GM21529 (cell line): ENCODE data around the gene TMEM184A.

Source experiments
- ATAC-seq: cut with Tn5 transposase; IDR thresholded peaks from one replicate; pipeline ENCODE4 v1.9.1; 2021; ENCODE audit not compliant: unreplicated experiment

Gene TMEM184A

GRCh38 chr7:1505731-1506550 lies 50.1 kb downstream of the TMEM184A start:
- no peak for ATAC-seq

GRCh38 chr7:1503816-1504775 lies 51.9 kb downstream of the TMEM184A start, which contains the start of gene INTS1:
TSS of gene INTS1 (minus strand) at chr7:1504389. CDS start at chr7:1503960, 429 bp downstream.
- ATAC-seq, result peak; percentile 78

- ATAC-seq, result no peak
These were observed 52.6 kb downstream of the TMEM184A start for GRCh38 chr7:1503390-1503789.

GRCh38 chr7:1502845-1503244 lies 53.2 kb downstream of the TMEM184A start:
- no peak for ATAC-seq

GRCh38 chr7:1501487-1502270 lies 54.3 kb downstream of the TMEM184A start:
- no peak for ATAC-seq

GRCh38 chr7:1500064-1500807 lies 55.8 kb downstream of the TMEM184A start:
- ATAC-seq, result no peak

GRCh38 chr7:1499367-1500029 lies 56.5 kb downstream of the TMEM184A start:
- no peak for ATAC-seq

- ATAC-seq, result no peak
These were observed 57.4 kb downstream of the TMEM184A start for GRCh38 chr7:1498370-1499305.

- no peak for ATAC-seq
These were observed 58.6 kb downstream of the TMEM184A start for GRCh38 chr7:1497293-1497927.

GRCh38 chr7:1496531-1497292 lies 59.3 kb downstream of the TMEM184A start:
- ATAC-seq, result no peak

GRCh38 chr7:1495564-1496242 lies 60.3 kb downstream of the TMEM184A start:
- no peak for ATAC-seq

- no peak for ATAC-seq
These were observed 61.0 kb downstream of the TMEM184A start for GRCh38 chr7:1494866-1495563.

- ATAC-seq, result no peak
These were observed 61.6 kb downstream of the TMEM184A start for GRCh38 chr7:1494447-1494846.

- ATAC-seq, result no peak
These were observed 62.4 kb downstream of the TMEM184A start for GRCh38 chr7:1493571-1493970.

GRCh38 chr7:1493129-1493528 lies 62.9 kb downstream of the TMEM184A start:
- no peak for ATAC-seq

GRCh38 chr7:1492640-1493039 lies 63.4 kb downstream of the TMEM184A start:
- no peak for ATAC-seq
